ENCODE measurements around the gene NTF3.

DNA sequence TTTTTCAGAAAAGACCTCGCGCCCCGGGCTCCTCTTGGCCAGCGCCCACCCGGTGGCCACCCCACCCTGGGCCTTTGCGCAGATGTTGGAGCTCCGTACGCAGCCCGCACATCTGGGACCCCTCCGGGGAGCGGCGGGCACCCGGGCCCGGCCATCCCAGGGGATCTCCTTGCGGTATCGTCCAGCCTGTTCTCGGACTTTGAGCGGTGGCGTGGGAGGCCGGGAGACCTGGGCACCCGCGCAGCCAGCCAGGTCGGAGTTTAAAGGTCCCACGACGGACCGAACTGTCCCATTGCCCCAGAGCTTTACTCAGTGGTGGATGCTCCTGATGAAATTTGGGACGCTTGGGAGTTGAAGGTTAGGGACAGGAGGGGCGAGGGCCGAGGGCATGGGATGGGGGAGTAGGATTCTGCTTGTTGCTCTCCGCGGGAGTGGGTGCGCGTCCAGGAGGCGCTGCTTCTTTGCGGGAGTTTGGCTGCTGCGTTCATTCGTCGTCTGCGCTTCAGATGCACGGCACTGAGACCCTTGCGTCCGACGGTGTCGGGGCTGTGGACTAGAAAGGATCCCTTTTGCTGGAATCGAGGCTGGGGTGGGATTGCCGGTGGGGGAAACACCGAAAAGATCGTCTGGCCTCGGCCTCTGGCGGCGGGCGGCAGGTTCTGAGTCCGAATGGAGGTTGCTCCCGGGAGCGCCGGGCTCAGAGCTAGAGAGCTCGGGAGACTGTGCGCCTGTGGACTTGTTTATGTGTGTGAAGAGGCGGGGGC lies 1.4 kb downstream of the NTF3 start:
- TF ChIP-seq POLR2A (IDR thresholded peaks at IDR 0.05; ENCODE audit: low read depth, low read length) (no peak), TAF1 (IDR thresholded peaks at IDR 0.05; ENCODE audit: low read depth, low read length) (no peak)
